Measurements from ENCODE around the gene LTO1. TPM values are rescaled to one million over a fixed set of nuclear protein-coding genes. Genes with fewer than 3 reads are reported as not detected.

Gene LTO1
- total and polyA plus RNA-seq, 2 of the 13 experiments (the other 11 are each of a cell fraction or from before 2014, with no cell fraction given): 11.8 to 15.0 TPM

GRCh38 chr11:69640995-69641581, 34.1 kb downstream of the LTO1 start, which contains the start of gene CCND1 (continued):
- no peak for TF ChIP-seq ZNF512 (CRISPR knock-in tag; IDR thresholded peaks at IDR 0.05)
- TF ChIP-seq JUNB (CRISPR knock-in tag; IDR thresholded peaks at IDR 0.05; ENCODE audit: borderline replicate concordance): no peak
- peak; percentile 81; the same call in 1 of the 2 replicates for TF ChIP-seq KLF11 (CRISPR knock-in tag; IDR thresholded peaks at IDR 0.05)
- no peak for TF ChIP-seq SCMH1 (CRISPR knock-in tag; IDR thresholded peaks at IDR 0.05; ENCODE audit: borderline replicate concordance)
- 0 out of 2 replicates have a peak, but pooled peaks have one; percentile 37 for TF ChIP-seq ZNF564 (CRISPR knock-in tag; IDR thresholded peaks at IDR 0.05)
- no peak for TF ChIP-seq CCDC6 (CRISPR knock-in tag; IDR thresholded peaks at IDR 0.05)
- peak; percentile 67 for TF ChIP-seq HDAC1 (CRISPR knock-in tag; IDR thresholded peaks at IDR 0.05)
- no peak for TF ChIP-seq ZNF761 (CRISPR knock-in tag; conservative IDR thresholded peaks at IDR 0.05)
- TF ChIP-seq SALL1 (CRISPR knock-in tag; IDR thresholded peaks at IDR 0.05): peak; percentile 91
- peak; percentile 38; the same call in 1 of the 2 replicates for TF ChIP-seq MIER3 (CRISPR knock-in tag; IDR thresholded peaks at IDR 0.05; ENCODE audit: borderline replicate concordance)
- TF ChIP-seq, protein P1, sequence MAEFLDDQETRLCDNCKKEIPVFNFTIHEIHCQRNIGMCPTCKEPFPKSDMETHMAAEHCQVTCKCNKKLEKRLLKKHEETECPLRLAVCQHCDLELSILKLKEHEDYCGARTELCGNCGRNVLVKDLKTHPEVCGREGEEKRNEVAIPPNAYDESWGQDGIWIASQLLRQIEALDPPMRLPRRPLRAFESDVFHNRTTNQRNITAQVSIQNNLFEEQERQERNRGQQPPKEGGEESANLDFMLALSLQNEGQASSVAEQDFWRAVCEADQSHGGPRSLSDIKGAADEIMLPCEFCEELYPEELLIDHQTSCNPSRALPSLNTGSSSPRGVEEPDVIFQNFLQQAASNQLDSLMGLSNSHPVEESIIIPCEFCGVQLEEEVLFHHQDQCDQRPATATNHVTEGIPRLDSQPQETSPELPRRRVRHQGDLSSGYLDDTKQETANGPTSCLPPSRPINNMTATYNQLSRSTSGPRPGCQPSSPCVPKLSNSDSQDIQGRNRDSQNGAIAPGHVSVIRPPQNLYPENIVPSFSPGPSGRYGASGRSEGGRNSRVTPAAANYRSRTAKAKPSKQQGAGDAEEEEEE (CRISPR knock-in tag; IDR thresholded peaks at IDR 0.05; ENCODE audit: borderline replicate concordance): no peak; the same call in 1 of the 2 replicates
- TF ChIP-seq FOXA3 (CRISPR knock-in tag; IDR thresholded peaks at IDR 0.05): peak; percentile 11; the same call in 1 of the 2 replicates
- no peak for TF ChIP-seq ZBTB8A (CRISPR knock-in tag; IDR thresholded peaks at IDR 0.05; ENCODE audit: borderline replicate concordance, low read depth)
- peak; percentile 42; the same call in 1 of the 2 replicates for TF ChIP-seq DNMT1 (CRISPR knock-in tag; IDR thresholded peaks at IDR 0.05)
- TF ChIP-seq ZBTB40 (IDR thresholded peaks at IDR 0.05): no peak
- no peak for TF ChIP-seq ZBTB40 (CRISPR knock-in tag; IDR thresholded peaks at IDR 0.05)

Data from HepG2 (cell line).